Neural crest cell (in vitro differentiated cells): ENCODE results near the gene RRP8. TPM values are rescaled to one million over a fixed set of nuclear protein-coding genes. Genes with fewer than 3 reads are reported as not detected.

Experiments used
- DNase-seq: peaks from one replicate; pipeline ENCODE4 v3.0.0; 2021; ENCODE audit warnings: low read depth, mixed read lengths, low spot score
- H3K27ac Mint-ChIP-seq: one replicate; pipeline ENCODE4 v1.8.0; 2021; ENCODE audit warnings: mild to moderate bottlenecking, mixed read lengths; ENCODE audit not compliant: unreplicated experiment
- H3K27me3 Mint-ChIP-seq: 2 replicates; pipeline ENCODE4 v1.8.0; 2021; ENCODE audit warnings: low read depth, mild to moderate bottlenecking, mixed read lengths
- H3K36me3 Mint-ChIP-seq: 2 replicates; pipeline ENCODE4 v1.8.0; 2021; ENCODE audit warnings: low read depth, mild to moderate bottlenecking, mixed read lengths
- H3K4me1 Mint-ChIP-seq: 2 replicates; pipeline ENCODE4 v1.8.0; 2021; ENCODE audit warnings: mixed read lengths
- H3K4me3 Mint-ChIP-seq: one replicate; pipeline ENCODE4 v1.8.0; 2021; ENCODE audit warnings: mild to moderate bottlenecking, mixed read lengths
- H3K9me3 Mint-ChIP-seq: 2 replicates; pipeline ENCODE4 v1.8.0; 2021; ENCODE audit warnings: mixed read lengths
- total RNA-seq: library from RNA; stranded (reverse); gene quantifications from 2 replicates; pipeline ENCODE4 v1.2.1, GENCODE V29; 2021
- TF ChIP-seq, protein P1 (sequence below): fragments of 200-600 bp; sonication (generic); conservative IDR thresholded peaks from 2 replicates; pipeline ENCODE4 v1.5.0; 2021; ENCODE audit warnings: antibody characterized with exemption, mild to moderate bottlenecking

The RRP8 gene
- total RNA-seq, 1 donor from 2014 or later: 22.5 TPM

DNA sequence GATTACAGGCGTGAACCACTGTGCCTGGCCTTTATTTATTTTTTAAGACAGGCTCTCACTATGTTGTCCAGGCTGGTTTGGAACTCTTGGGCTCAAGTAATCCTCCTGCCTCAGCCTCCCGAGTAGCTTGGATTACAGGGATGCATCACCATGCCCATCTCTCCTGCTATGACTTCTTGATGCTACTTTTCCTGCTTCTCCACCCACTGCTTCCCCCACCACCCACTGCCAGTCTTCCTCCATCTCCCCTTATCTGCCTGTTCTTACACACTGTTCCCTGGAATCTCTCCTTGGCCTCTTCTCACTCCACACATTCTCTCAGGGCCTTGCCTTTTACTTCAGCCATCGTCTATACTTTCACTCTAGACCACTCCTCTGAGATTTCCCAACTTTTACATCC lies 33.1 kb upstream of the RRP8 start:
- TF ChIP-seq, protein P1, sequence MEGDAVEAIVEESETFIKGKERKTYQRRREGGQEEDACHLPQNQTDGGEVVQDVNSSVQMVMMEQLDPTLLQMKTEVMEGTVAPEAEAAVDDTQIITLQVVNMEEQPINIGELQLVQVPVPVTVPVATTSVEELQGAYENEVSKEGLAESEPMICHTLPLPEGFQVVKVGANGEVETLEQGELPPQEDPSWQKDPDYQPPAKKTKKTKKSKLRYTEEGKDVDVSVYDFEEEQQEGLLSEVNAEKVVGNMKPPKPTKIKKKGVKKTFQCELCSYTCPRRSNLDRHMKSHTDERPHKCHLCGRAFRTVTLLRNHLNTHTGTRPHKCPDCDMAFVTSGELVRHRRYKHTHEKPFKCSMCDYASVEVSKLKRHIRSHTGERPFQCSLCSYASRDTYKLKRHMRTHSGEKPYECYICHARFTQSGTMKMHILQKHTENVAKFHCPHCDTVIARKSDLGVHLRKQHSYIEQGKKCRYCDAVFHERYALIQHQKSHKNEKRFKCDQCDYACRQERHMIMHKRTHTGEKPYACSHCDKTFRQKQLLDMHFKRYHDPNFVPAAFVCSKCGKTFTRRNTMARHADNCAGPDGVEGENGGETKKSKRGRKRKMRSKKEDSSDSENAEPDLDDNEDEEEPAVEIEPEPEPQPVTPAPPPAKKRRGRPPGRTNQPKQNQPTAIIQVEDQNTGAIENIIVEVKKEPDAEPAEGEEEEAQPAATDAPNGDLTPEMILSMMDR: no peak
- no peaks in the 10 kb centered on the region for H3K9me3 Mint-ChIP-seq
- peaks cover 8% of the 10 kb centered on the region for H3K36me3 Mint-ChIP-seq
- DNase-seq: no peak
- H3K27ac Mint-ChIP-seq: no peak overlapping the region
- peaks cover 5% of the 10 kb centered on the region for H3K4me1 Mint-ChIP-seq
- peaks cover 5% of the 10 kb centered on the region for H3K27me3 Mint-ChIP-seq
- H3K4me3 Mint-ChIP-seq: no peak overlapping the region

- DNase-seq: peak; percentile 39
- Mint-ChIP-seq H3K36me3 (peaks cover 17% of the 10 kb centered on the region), H3K4me3 (no peak overlapping the region), H3K27me3 (peaks cover 14% of the 10 kb centered on the region), H3K9me3 (no peaks in the 10 kb centered on the region), H3K27ac (no peak overlapping the region), H3K4me1 (peaks cover 5% of the 10 kb centered on the region)
- TF ChIP-seq, protein P1: no peak
Observed at GRCh38 chr11:6635082-6635932, 31.9 kb upstream of the RRP8 start.

- Mint-ChIP-seq H3K36me3 (peaks cover 20% of the 10 kb centered on the region), H3K4me1 (peaks cover 4% of the 10 kb centered on the region), H3K27me3 (peaks cover 14% of the 10 kb centered on the region), H3K27ac (no peak overlapping the region), H3K9me3 (no peaks in the 10 kb centered on the region), H3K4me3 (no peak overlapping the region)
- TF ChIP-seq, protein P1: no peak
- no peak for DNase-seq
Observed at GRCh38 chr11:6634534-6634933, 31.1 kb upstream of the RRP8 start.

GRCh38 chr11:6633422-6634408 lies 30.3 kb upstream of the RRP8 start:
- TF ChIP-seq, protein P1: no peak
- Mint-ChIP-seq H3K27ac (no peak overlapping the region), H3K27me3 (peaks cover 14% of the 10 kb centered on the region), H3K4me3 (peak overlapping the region; percentile 27), H3K4me1 (no peaks in the 10 kb centered on the region), H3K36me3 (peaks cover 25% of the 10 kb centered on the region), H3K9me3 (no peaks in the 10 kb centered on the region)
- DNase-seq: no peak
